DND-41 (cell line): ENCODE measurements around the gene LRP11.

ENCODE experiments used
- ATAC-seq: fragments of 200-7000 bp; cut with Tn5 transposase; 3 replicates; pipeline ENCODE4 v1.9.1; 2021; ENCODE audit warnings: low read depth; ENCODE audit not compliant: insufficient read depth
- DNase-seq: peaks from one replicate; pipeline ENCODE4 v3.0.0-alpha.2; 2020
- H2AFZ ChIP-seq: 2 replicates; pipeline ENCODE4 v1.6.0; 2012; ENCODE audit warnings: low read depth, low read length
- H3K27ac ChIP-seq: 2 replicates; pipeline ENCODE4 v1.5.1; 2012; ENCODE audit warnings: low read length, inconsistent platforms
- H3K27me3 ChIP-seq: fragments of 200-600 bp; sonication (generic); 2 replicates; pipeline ENCODE4 v1.6.0; 2012; ENCODE audit warnings: low read length, mild to moderate bottlenecking, inconsistent platforms; ENCODE audit not compliant: insufficient read depth, poor library complexity
- H3K36me3 ChIP-seq: 2 replicates; pipeline ENCODE4 v1.5.1; 2012; ENCODE audit warnings: low read length, inconsistent platforms; ENCODE audit not compliant: insufficient read depth
- H3K4me1 ChIP-seq: 2 replicates; pipeline ENCODE4 v1.5.1; 2012; ENCODE audit warnings: mild to moderate bottlenecking, low read length; ENCODE audit not compliant: insufficient read depth
- H3K4me2 ChIP-seq: 2 replicates; pipeline ENCODE4 v1.6.0; 2012; ENCODE audit warnings: mild to moderate bottlenecking, moderate library complexity, low read length, inconsistent platforms; ENCODE audit not compliant: insufficient read depth
- H3K4me3 ChIP-seq, 2 experiments: fragments of 200-600 bp in 1 of 2; shearing (Covaris generic) in 1 of 2; 2 replicates each; pipeline ENCODE4 v1.5.1; 2012 to 2016; ENCODE audit warnings: inconsistent platforms in 2 of 2, low read length in 2 of 2, mild to moderate bottlenecking in 2 of 2, low read depth in 1 of 2, moderate library complexity in 1 of 2
- H3K79me2 ChIP-seq: 2 replicates; pipeline ENCODE4 v1.6.0; 2012; ENCODE audit warnings: low read length, inconsistent platforms; ENCODE audit not compliant: insufficient read depth
- H3K9ac ChIP-seq: 2 replicates; pipeline ENCODE4 v1.6.0; 2012; ENCODE audit warnings: low read depth, mild to moderate bottlenecking, inconsistent platforms, low read length, moderate library complexity
- H3K9me3 ChIP-seq: 2 replicates; pipeline ENCODE4 v1.5.1; 2012; ENCODE audit warnings: low read length, moderate library complexity, mild to moderate bottlenecking, inconsistent platforms; ENCODE audit not compliant: insufficient read depth, severe bottlenecking
- H4K20me1 ChIP-seq: 2 replicates; pipeline ENCODE4 v1.6.0; 2012; ENCODE audit warnings: low read length; ENCODE audit not compliant: insufficient read depth
- CTCF ChIP-seq: IDR thresholded peaks from 2 replicates; pipeline ENCODE4 v1.5.1; 2012; ENCODE audit warnings: borderline replicate concordance, low read length, moderate library complexity, mild to moderate bottlenecking; ENCODE audit not compliant: poor library complexity, severe bottlenecking; ENCODE audit errors: extremely low read depth
- EZH2 ChIP-seq: IDR thresholded peaks from 3 replicates; pipeline ENCODE4 v1.6.1; 2012; ENCODE audit warnings: borderline replicate concordance, low read depth, mild to moderate bottlenecking, moderate library complexity, low read length, inconsistent platforms; ENCODE audit not compliant: severe bottlenecking

Gene LRP11

GRCh38 chr6:149888659-149889058 lies 24.5 kb upstream of the LRP11 start:
- Histone ChIP-seq H3K9ac (no peak overlapping the region), H3K4me1 (0 out of 2 replicates have a peak, but pooled peaks cover 5% of the 10 kb centered on the region), H2AFZ (no peak overlapping the region), H3K36me3 (no peaks in the 10 kb centered on the region), H3K4me3 (no peak overlapping the region), H3K79me2 (no peaks in the 10 kb centered on the region), H4K20me1 (no peaks in the 10 kb centered on the region), H3K27me3 (no peaks in the 10 kb centered on the region), H3K27ac (no peak overlapping the region), H3K4me2 (no peak overlapping the region), H3K9me3 (no peaks in the 10 kb centered on the region)
- ATAC-seq: peak; percentile 40; the same call in 2 of the 3 replicates
- DNase-seq: no peak
- no peak for TF ChIP-seq CTCF
- no peak for TF ChIP-seq EZH2

GRCh38 chr6:149888093-149888492 lies 23.9 kb upstream of the LRP11 start:
- Histone ChIP-seq H4K20me1 (no peaks in the 10 kb centered on the region), H3K4me1 (0 out of 2 replicates have a peak, but pooled peaks cover 5% of the 10 kb centered on the region), H3K36me3 (no peaks in the 10 kb centered on the region), H3K4me2 (no peak overlapping the region), H3K27ac (no peak overlapping the region), H3K9me3 (no peaks in the 10 kb centered on the region), H3K4me3 (no peak overlapping the region), H3K27me3 (no peaks in the 10 kb centered on the region), H3K9ac (no peak overlapping the region), H2AFZ (no peak overlapping the region), H3K79me2 (no peaks in the 10 kb centered on the region)
- TF ChIP-seq CTCF: no peak
- no peak for TF ChIP-seq EZH2
- DNase-seq: no peak
- no peak for ATAC-seq

- Histone ChIP-seq H3K79me2 (no peaks in the 10 kb centered on the region), H3K9me3 (no peaks in the 10 kb centered on the region), H2AFZ (no peak overlapping the region), H3K4me1 (0 out of 2 replicates have a peak, but pooled peaks cover 5% of the 10 kb centered on the region), H3K27me3 (no peaks in the 10 kb centered on the region), H3K4me2 (no peak overlapping the region), H4K20me1 (no peaks in the 10 kb centered on the region), H3K9ac (no peak overlapping the region), H3K4me3 (no peak overlapping the region), H3K36me3 (no peaks in the 10 kb centered on the region), H3K27ac (no peak overlapping the region)
- no peak for ATAC-seq
- no peak for TF ChIP-seq CTCF
- no peak for TF ChIP-seq EZH2
- no peak for DNase-seq
Measured at GRCh38 chr6:149887343-149887742, 23.2 kb upstream of the LRP11 start.

- no peak overlapping the region for H3K4me2 ChIP-seq
- H3K9ac ChIP-seq: no peak overlapping the region
- ATAC-seq (no peak), DNase-seq (no peak)
- H3K27ac ChIP-seq: no peak overlapping the region
- H4K20me1 ChIP-seq: no peaks in the 10 kb centered on the region
- no peaks in the 10 kb centered on the region for H3K9me3 ChIP-seq
- no peaks in the 10 kb centered on the region for H3K27me3 ChIP-seq
- H3K4me3 ChIP-seq: no peak overlapping the region
- no peaks in the 10 kb centered on the region for H3K4me1 ChIP-seq
- H2AFZ ChIP-seq: no peak overlapping the region
- no peak for TF ChIP-seq CTCF
- no peak for TF ChIP-seq EZH2
- no peaks in the 10 kb centered on the region for H3K36me3 ChIP-seq
- H3K79me2 ChIP-seq: no peaks in the 10 kb centered on the region
Measured at GRCh38 chr6:149885888-149886287, 21.7 kb upstream of the LRP11 start.
